HFF-Myc (cell line): ENCODE measurements around the gene TBX18.

Experiments
- DNase-seq: peaks from one replicate; pipeline ENCODE4 v3.0.0-alpha.2; 2011; ENCODE audit warnings: low read depth; ENCODE audit errors: extremely low read depth
- H3K4me3 ChIP-seq: replicated peaks from 2 replicates; pipeline ENCODE4 v1.5.1; 2011; ENCODE audit warnings: low read depth, mild to moderate bottlenecking, control low read depth, low read length
- TF ChIP-seq, protein P1 (sequence below): IDR thresholded peaks from 2 replicates; pipeline ENCODE4 v1.5.1; 2012; ENCODE audit warnings: mild to moderate bottlenecking, low read depth, low read length, control low read depth; ENCODE audit errors: missing control alignments

TBX18 gene

DNA sequence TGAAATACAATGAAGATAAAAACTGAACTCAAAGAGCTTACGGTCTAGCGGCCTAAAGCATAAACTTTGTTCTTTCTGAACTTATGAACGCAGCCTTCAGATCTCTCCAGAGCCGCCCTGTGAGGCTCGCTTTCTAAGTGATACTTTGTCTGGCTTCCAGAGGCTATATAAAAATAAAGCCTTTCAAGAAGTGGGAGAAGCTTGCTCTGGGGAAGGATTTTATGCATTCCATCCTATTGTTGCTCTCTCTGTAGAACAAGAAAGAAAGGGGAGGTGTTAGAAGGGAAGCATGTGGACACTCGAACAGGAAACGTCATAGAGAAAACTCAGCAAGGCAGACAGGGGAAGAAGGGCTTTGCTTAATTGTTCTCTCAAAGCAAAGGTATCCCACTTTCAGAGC lies 77.0 kb downstream of the TBX18 start:
- H3K4me3 ChIP-seq = no peak overlapping the region
- TF ChIP-seq, protein P1, sequence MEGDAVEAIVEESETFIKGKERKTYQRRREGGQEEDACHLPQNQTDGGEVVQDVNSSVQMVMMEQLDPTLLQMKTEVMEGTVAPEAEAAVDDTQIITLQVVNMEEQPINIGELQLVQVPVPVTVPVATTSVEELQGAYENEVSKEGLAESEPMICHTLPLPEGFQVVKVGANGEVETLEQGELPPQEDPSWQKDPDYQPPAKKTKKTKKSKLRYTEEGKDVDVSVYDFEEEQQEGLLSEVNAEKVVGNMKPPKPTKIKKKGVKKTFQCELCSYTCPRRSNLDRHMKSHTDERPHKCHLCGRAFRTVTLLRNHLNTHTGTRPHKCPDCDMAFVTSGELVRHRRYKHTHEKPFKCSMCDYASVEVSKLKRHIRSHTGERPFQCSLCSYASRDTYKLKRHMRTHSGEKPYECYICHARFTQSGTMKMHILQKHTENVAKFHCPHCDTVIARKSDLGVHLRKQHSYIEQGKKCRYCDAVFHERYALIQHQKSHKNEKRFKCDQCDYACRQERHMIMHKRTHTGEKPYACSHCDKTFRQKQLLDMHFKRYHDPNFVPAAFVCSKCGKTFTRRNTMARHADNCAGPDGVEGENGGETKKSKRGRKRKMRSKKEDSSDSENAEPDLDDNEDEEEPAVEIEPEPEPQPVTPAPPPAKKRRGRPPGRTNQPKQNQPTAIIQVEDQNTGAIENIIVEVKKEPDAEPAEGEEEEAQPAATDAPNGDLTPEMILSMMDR = no peak
- no peak for DNase-seq

DNA sequence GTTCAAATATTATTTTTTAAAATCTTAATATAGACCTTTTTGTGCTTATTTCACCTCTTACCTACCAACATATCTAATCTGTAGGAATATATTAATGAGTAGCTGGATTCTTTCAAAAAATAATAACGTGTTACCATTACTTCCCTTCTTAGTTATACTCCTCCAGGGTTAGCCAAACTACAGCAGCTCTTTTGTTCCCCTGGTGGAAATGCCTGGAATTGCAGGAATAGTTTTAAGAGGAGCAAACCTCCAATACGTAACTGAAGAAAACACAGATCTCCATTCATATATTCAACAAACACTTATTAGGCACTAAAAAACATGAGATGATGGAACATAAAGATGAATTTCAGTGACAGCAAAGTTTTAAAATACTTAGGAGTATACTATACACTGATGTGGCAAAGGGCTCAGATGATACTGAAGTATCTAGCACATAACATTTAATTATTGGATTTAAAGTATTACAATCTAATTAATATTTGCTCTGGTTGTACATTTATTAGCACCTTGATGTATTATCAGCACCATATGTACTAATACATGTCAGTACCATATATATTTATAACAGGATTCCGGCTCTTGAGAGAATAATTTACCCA lies 78.3 kb downstream of the TBX18 start:
- TF ChIP-seq, protein P1 = peak; percentile 75
- no peak overlapping the region for H3K4me3 ChIP-seq
- DNase-seq = peak; percentile 27

DNA sequence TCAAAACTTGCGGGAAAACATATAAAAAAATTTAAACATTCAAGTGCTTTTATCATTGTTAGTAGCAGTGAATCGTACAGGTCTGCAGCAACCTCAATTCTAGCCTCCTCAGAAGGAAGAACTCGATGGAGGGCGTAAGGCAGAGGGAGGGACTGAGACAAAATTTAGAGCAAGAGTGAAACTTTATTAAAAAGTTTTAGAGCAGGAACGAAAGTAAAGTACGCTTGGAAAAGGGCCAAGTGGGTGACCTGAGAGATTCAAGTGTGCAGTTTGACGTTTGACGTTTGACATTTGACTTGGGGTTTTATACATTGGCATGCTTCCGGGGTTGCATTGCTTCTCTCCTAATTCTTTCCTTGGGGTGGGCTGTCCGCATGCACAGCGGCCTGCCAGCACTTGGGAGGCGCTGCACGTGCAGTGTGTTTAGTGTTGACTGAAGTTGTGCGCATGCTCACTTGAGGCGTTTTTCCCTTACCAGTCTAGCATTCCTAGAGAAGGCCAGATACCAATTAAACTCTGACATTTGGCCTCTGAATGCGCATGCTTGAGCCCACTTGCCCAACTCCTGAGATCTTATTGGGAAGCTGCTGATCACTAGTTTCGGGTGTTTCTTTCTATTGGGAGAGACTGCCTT lies 82.6 kb downstream of the TBX18 start:
- TF ChIP-seq, protein P1 = no peak
- no peak overlapping the region for H3K4me3 ChIP-seq
- DNase-seq = no peak

DNA sequence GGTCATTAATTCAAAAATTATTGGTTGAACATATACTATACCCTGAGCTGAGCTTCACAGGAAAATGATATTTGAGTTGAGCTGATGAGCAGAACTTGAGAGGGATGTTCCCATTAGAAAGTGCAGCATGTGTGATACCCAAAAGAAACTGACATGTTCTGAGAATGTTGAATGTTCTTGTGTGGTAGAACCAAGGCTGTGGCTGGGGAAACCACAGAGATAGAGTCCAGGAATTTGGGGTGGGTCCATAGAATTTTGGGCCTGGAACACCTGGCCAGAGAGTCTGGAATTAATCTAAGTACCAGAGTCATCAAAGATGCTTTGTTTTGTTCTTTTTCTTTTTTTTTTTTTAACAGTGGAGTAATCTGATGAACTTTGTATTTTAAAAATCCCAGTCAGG lies 88.7 kb downstream of the TBX18 start:
- TF ChIP-seq, protein P1 = no peak
- no peak overlapping the region for H3K4me3 ChIP-seq
- DNase-seq = no peak

DNA sequence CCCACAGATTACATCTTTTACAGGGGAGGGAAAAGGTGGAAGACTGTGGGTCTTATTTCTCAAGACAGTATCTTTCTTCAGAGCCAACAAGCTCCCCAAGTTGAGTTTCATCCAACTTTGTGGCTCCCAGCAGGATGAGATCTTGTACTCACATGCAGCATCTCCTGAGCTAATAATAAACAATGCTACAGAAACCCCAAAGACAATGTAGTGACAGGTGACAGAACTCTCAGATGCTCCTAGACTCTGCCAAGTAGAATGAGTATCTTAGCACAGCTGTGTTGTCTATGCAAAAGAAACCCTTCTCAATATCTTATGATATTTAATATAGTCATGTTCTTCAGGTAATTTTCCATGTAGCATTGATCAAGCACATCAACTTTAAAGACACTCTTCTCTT lies 90.0 kb downstream of the TBX18 start:
- no peak for DNase-seq
- no peak overlapping the region for H3K4me3 ChIP-seq
- TF ChIP-seq, protein P1 = no peak

DNA sequence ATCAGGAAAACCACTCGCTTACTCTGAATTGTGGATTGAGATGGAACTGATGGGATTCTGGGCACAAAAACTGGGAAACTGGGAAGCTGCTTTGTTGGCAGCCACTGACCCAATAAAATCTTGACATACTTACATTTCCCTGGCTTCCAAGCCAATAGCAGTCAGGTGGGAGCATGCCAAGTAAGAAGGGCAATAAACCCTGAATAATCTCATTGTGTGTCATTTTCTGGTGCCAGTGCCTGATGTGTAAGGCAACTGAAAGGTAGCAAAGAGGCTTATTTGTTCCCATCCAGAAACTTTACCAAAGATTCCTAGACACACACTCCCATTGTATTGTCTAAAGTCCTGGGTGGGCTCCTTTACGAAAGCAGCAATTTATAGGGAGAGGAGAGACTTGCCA lies 93.2 kb downstream of the TBX18 start:
- TF ChIP-seq, protein P1 = no peak
- H3K4me3 ChIP-seq = no peak overlapping the region
- DNase-seq = no peak
